ENCODE data around the gene WWP2.
"Not testable (repeated sequence)": the region's sequence is repeated elsewhere in the genome, so short reads cannot be mapped to it uniquely, and the experiment has no call there.

The WWP2 gene

DNA sequence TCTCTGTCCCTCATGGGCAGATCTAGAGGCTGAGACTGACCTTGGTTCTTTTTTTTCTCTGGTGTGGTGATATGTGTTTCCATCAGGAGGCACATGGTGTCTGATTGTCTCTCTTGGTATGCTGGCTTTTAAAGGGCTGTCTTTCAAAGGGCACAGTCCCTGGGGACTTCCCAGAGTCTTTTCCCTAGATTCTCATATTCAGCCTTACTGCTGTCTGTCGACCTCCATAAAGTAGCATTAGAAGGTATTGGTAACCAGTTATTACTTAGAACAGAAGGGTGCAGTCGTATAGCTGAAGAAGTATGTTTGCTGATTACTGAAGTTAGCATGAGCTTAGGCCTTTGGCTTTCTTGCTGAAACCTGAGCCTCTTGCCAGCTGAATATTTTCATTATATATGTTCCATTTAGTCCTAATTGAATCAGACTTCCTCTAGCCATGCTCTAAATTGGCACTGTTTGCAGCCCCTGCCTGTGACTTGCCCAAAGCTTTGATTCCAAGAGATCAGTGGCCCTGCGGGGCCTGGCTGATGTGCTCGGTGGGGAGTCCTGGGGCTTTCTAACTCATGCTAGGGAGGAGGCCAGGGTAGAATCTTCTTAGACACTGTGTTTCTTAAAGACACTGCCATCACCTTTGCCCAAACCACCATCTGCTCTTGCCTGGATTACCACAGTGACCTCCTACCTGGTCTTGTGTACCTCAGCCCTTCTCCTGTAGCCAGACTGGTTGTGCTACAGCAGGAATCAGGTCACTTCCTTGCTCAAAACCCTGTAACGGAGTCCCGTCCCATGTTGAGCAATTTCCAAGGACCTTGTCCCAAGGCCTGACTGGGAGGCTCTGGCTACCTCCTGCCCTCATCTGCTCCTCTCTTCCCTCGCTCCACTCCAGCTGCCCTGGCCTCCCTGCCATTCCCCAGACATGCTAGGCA is 71.5 kb downstream of the WWP2 start:
- FAIRE-seq: no peak

GRCh38 chr16:69834807-69835466 is 72.8 kb downstream of the WWP2 start:
- FAIRE-seq: no peak

GRCh38 chr16:69836257-69836656 is 74.1 kb downstream of the WWP2 start:
- no peak for FAIRE-seq

- no peak for FAIRE-seq
Observed at GRCh38 chr16:69837380-69837779, 75.2 kb downstream of the WWP2 start.

DNA sequence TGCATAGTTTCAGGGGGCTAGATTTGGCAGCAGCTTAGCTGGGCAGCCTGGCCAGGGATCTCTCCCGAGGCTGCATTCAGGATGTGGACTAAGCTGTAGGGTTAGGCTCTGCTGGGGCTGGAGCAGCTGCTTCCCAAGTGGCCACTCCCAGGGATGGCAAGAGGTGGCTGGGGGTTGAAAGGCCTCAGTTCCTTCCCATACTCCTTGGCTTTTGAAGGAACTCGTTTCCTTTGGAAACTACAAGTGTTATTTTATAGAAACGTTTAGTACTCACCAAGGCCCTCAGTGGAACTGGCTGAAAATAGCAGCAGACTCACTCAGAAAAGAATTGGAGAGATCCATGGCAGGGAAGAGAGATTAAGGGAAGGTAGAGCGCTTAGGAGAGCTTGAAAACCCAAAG is 76.4 kb downstream of the WWP2 start:
- no peak for FAIRE-seq

- FAIRE-seq: no peak
Observed at GRCh38 chr16:69839240-69839688, 77.1 kb downstream of the WWP2 start.

DNA sequence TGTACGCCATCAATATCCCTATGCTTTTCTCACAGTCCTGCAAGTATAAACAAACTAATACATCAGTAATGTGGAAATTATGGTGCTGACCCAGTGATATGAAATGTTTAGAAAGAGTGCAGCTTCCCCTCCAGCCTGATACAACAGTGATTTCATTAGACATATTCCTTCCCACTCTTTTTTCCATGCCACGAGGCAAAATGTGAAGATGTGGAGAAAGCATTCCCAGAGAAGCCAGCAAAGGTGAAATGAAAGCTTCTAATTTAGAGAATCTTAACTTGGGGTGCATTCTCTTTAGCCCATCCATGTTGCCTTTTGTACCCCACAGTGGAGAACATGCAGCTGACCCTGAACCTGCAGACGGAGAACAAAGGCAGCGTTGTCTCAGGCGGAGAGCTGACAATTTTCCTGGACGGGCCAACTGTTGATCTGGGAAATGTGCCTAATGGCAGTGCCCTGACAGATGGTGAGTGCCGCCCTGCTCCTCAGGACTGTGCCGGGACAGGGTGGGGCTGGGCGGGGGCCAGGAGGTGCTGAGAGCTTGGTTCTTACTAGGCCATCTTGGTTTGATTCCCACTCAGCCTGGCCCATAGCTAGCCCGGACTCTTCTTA is 77.8 kb downstream of the WWP2 start:
- no peak for FAIRE-seq

DNA sequence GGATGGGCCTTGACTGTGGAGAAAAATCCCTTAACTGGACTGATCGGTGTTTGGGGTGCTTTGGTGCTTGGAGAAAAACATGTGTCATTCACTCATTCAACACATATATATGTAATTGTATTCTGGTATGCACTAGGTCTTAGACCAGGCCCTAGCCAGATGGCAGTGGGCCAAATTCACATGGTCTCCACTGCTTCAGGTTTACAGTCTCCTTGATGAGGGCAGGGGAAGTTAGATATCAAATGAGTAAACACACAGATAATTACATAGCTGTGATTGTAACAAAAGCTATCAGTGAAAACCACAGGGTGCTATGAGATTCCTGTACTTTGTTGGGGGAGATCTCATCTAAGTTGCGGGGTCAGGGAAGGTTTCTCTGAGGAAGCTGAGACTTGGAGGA is 78.8 kb downstream of the WWP2 start:
- no peak for FAIRE-seq

DNA sequence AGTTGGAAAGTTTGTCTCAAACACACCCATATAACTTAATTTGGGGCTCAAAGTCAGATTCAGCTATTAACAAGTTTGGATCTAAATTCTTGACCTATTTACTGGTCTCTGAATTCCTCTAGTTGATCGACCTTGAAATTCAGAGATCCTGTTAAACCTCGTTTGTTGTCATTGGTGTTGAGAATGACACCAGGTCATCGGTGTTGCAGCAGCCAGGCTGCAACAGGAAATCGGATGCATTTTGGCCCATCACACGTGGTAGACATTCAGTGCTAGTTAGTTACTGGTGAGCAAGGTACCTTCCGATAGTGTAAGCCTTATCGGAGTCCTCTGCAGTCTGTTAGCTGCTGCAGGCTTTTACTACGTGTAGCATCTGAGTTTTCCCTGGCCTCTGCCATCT is 82.3 kb downstream of the WWP2 start:
- no peak for FAIRE-seq

DNA sequence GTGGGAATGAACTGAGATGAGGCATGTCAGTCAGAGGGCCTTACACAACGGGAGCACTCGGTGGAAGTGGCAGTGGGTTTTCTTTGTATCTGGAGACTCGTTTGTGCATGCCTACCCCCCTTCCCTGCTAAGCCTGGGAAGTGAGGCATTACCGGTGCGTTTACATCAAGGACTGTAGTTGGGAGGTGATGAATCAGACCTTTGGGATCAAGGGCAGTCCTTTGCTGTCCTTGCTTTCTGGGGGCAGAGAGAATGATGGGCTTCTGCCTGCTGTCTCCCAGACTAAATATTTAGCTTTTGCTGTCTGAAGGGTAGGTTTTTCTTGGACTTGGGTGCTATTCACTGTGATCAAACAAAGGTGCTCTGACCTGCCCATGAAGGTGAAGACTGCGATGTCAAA is 83.0 kb downstream of the WWP2 start:
- no peak for FAIRE-seq

DNA sequence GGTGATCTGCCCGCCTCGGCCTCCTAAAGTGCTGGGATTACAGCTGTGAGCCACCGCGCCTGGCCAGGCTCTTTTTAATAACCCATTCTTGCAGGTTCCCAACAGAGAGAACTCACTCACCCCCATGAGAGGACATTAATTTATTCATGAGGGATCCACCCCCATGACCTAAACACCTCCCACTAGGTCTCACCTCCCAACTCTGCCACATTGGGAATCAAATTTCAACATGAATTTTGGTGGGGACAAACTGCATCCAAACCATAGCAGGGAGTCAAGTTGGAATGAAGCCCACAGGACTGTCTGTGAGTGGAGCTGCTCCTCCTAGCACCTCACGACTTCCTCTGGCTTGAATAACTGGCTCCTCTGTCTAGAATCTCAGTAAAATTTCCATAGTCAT is 85.5 kb downstream of the WWP2 start:
- FAIRE-seq: no peak

- no peak for FAIRE-seq
Observed at GRCh38 chr16:69848637-69849545, 86.8 kb downstream of the WWP2 start.

DNA sequence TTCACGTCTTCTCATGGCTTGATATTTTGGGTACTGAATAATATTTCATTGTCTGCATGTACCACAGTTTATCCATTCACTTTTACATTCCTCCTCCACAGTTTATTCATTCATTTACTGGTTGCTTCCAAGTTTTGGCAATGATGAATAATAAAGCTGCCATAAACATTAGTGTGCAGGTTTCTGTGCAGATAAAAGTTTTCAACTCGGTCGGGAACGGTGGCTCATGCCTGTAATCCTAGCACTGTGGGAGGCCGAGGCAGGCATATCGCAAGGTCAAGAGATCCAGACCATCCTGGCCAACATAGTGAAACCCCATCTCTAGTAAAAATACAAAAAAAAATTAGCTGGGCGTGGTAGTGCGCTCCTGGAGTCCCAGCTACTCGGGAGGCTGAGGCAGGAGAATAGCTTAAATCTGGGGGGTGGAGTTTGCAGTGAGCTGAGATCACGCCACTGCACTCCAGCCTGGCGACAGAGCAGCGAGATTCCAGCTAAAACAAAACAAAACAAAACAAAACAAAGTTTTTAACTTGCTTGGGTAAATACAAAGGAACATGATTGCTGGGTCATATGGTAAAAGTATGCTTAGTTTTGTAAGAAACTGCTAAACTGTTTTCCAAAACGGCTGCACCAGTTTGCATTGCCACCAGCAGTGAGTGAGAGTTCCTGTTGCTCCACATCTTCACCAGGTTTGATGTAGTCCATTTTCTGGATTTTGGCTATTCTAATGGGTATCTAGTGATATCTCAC is 89.5 kb downstream of the WWP2 start:
- no peak for FAIRE-seq

GRCh38 chr16:69852815-69853214 is 90.7 kb downstream of the WWP2 start:
- FAIRE-seq: no peak

DNA sequence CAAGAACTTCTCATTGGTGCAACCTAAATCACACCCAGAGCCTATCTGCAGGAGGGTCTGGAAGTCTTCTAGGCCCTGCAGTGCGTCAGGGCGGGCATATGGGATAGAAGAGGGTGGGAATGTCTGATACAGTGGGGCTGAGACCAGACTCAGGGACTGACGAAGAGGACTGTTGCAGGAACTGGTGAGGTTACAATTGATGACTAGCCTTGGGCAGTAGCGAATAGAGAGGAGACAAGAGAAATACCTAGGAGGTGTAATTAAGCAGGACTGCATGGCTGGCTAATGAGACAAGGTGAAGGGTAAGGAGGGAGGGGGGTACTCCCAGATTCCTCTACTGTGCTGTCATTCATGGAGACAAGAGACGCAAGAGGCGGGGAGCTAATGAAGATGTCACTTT is 91.3 kb downstream of the WWP2 start:
- FAIRE-seq: no peak

DNA sequence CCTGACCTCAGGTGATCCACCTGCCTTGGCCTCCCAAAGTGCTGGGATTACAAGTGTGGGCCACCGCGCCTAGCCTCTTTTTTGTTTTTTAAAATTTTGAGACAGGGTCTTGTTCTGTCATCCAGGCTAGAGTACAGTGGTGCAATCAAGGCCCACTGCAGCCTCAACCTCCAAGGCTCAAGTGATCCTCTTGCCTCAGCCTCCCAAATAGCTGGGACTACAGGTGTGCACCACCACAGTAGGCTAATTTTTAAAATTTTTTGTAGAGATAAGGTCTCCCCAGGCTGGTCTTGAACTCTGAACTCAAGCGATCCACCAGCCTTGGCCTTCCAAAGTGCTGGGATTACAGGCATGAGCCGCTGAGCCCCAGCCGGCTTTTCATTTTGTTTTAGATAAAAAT is 92.6 kb downstream of the WWP2 start:
- FAIRE-seq: not testable (repeated sequence)

GRCh38 chr16:69855592-69855991 is 93.5 kb downstream of the WWP2 start:
- FAIRE-seq: no peak

DNA sequence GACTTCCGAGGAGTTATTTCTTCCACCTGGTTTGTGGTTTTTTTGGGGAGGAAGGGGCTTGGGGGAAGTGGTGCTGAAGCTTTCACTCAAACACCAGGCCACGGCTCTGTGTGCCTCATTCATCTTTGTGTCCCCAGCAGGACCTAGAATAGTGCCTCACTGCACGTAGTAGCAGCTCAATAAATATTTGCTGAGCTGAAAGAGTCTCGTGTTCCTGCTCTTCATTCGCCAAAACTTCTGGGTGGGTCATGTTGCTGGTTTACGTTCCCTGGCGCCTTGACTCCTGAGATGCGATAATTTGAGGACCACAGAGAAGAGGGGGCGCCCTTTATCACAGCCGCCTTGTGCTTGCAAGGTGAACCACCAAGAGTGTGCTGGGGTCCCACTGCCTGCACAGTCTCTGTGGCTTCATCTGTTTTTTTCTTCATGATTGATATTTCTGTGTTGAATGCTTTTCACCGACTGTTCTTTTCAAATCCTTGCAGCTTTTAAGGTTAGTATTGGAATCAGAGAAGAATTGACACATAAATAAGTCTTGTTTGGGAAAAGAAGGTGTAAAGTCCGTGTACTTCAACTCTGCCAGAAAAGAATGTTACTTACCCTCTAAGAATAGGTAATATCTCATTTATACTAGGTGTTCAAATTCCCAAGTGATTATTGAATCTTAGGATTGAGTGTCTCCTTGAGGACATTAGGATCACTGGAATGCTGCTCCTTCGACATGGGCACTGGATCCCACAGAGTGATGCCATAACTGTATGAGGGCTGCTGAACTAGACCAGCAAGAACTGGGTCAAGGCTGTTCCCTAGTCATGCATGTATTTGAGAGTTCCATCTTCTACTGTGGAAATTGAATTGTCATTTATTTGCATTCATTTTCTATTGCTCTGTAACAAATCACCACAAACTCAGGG is 96.3 kb downstream of the WWP2 start:
- FAIRE-seq: no peak

DNA sequence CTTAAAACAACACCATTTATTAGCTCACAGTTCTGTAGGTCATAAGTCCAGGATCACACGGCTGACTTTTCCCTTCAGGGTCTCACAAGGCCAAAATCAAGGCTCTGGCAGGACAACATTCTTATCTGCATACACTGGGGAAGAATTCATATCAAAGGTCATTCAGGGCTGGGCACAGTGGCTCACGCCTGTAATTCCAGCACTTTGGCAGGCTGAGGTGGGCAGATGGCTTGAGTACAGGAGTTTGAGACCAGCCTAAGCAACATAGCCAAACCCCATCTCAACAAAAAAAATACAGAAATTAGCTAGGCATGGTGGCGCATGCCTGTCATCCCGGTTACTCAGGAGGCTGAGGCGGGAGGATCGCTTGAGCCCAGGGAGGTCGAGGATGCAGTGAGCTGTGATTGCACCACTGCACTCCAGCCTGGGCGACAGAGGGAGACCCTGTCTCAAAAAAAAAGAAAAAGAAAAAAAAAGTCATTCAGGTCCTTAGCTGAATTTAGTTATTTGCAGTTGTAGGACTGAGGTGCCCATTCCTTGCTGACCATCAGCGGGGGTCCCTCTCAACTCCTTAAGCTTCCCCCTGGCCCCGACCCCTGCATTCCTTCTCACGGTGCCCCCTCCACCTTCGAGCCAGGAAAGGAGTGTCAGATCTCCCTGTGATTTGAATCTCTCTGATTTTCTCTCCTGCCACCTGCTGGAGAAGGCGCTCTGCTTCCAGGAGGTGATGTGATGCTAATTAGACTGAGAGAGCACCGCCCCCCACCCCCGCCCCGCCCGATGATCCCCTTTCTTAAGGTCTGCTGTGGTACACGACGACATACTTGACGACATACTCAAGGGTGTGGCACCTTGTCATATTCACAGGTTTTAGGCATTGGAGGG is 97.2 kb downstream of the WWP2 start:
- no peak for FAIRE-seq
